ENCODE measurements around the gene PIAS1.

GRCh38 chr15:68098465-68098864, 44.4 kb downstream of the PIAS1 start:
- TF ChIP-seq, protein P1, sequence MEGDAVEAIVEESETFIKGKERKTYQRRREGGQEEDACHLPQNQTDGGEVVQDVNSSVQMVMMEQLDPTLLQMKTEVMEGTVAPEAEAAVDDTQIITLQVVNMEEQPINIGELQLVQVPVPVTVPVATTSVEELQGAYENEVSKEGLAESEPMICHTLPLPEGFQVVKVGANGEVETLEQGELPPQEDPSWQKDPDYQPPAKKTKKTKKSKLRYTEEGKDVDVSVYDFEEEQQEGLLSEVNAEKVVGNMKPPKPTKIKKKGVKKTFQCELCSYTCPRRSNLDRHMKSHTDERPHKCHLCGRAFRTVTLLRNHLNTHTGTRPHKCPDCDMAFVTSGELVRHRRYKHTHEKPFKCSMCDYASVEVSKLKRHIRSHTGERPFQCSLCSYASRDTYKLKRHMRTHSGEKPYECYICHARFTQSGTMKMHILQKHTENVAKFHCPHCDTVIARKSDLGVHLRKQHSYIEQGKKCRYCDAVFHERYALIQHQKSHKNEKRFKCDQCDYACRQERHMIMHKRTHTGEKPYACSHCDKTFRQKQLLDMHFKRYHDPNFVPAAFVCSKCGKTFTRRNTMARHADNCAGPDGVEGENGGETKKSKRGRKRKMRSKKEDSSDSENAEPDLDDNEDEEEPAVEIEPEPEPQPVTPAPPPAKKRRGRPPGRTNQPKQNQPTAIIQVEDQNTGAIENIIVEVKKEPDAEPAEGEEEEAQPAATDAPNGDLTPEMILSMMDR (IDR thresholded peaks at IDR 0.05): no peak
- TF ChIP-seq POLR2AphosphoS5 (IDR thresholded peaks at IDR 0.05) (no peak), EP300 (IDR thresholded peaks at IDR 0.05) (no peak)
